CD8-positive, alpha-beta memory T cell (primary cell): ENCODE data around the gene LTA4H. TPM values are rescaled to one million over a fixed set of nuclear protein-coding genes. Genes with fewer than 3 reads are reported as not detected.

Experiments
- CTCF ChIA-PET: fragments of 350-600 bp; sonication (Branson Sonifier 250); formaldehyde crosslinking; loops from one replicate; lab custom pipeline; 2021; ENCODE audit warnings: antibody characterized with exemption; lab: Charles Lee
- POLR2A ChIA-PET: fragments of 350-600 bp; sonication (Branson Sonifier 250); formaldehyde crosslinking; loops from one replicate; lab custom pipeline; 2021; ENCODE audit warnings: antibody characterized with exemption; lab: Charles Lee
- DNase-seq, 5 donors: peaks; one replicate each; pipeline versions ENCODE4 v3.0.0 to v3.0.0-alpha.2; 2020 to 2022; ENCODE audit warnings: mixed read lengths in 1 of 5
- H3K27ac ChIP-seq: one replicate; pipeline ENCODE4 v1.7.0; 2013; ENCODE audit warnings: low read depth, mild to moderate bottlenecking, low read length, moderate library complexity
- H3K27me3 ChIP-seq: 2 replicates; pipeline ENCODE4 v1.7.0; 2013; ENCODE audit warnings: low read length, mild to moderate bottlenecking; ENCODE audit not compliant: insufficient read depth, poor library complexity, severe bottlenecking
- H3K36me3 ChIP-seq: 2 replicates; pipeline ENCODE4 v1.7.0; 2013; ENCODE audit warnings: mild to moderate bottlenecking, low read length, moderate library complexity; ENCODE audit not compliant: insufficient read depth
- H3K4me1 ChIP-seq: 2 replicates; pipeline ENCODE4 v1.7.0; 2013; ENCODE audit warnings: mild to moderate bottlenecking, low read length, moderate library complexity; ENCODE audit not compliant: insufficient read depth
- H3K4me3 ChIP-seq: 2 replicates; pipeline ENCODE4 v1.7.0; 2013; ENCODE audit warnings: mild to moderate bottlenecking, low read length
- H3K9me3 ChIP-seq: 2 replicates; pipeline ENCODE4 v1.7.0; 2013; ENCODE audit warnings: mild to moderate bottlenecking, low read length
- H3K27ac Mint-ChIP-seq, 8 donors: one replicate each; pipeline ENCODE4 v1.8.0; 2020 to 2021; ENCODE audit warnings: mixed read lengths in 8 of 8, mild to moderate bottlenecking in 6 of 8, inconsistent platforms in 3 of 8, moderate library complexity in 3 of 8
- H3K27me3 Mint-ChIP-seq, 2 donors: one replicate each; pipeline ENCODE4 v1.8.0; 2020 to 2021; ENCODE audit warnings: mixed read lengths in 2 of 2, mild to moderate bottlenecking in 1 of 2, moderate library complexity in 1 of 2
- H3K36me3 Mint-ChIP-seq, 3 donors: one replicate each; pipeline ENCODE4 v1.8.0; 2020 to 2021; ENCODE audit warnings: mixed read lengths in 3 of 3, inconsistent platforms in 1 of 3, mild to moderate bottlenecking in 1 of 3
- H3K4me1 Mint-ChIP-seq, 3 donors: one replicate each; pipeline ENCODE4 v1.8.0; 2020 to 2021; ENCODE audit warnings: mixed read lengths in 3 of 3, inconsistent platforms in 1 of 3, mild to moderate bottlenecking in 1 of 3
- H3K4me3 Mint-ChIP-seq, 7 donors: one replicate each; pipeline ENCODE4 v1.8.0; 2020 to 2021; ENCODE audit warnings: mixed read lengths in 7 of 7, mild to moderate bottlenecking in 6 of 7, moderate library complexity in 4 of 7, inconsistent platforms in 2 of 7
- H3K9me3 Mint-ChIP-seq, 5 donors: one replicate each; pipeline ENCODE4 v1.8.0; 2020 to 2022; ENCODE audit warnings: mixed read lengths in 5 of 5, mild to moderate bottlenecking in 3 of 5, moderate library complexity in 2 of 5, inconsistent platforms in 1 of 5
- polyA plus RNA-seq: library from polyadenylated mRNA; unstranded; fragments of 300-500 nt; fragmentation: Illumina TruSeq; gene quantifications from one replicate; pipeline ENCODE4 v1.2.3, GENCODE V29; 2021
- total RNA-seq, 2 experiments: library from RNA; stranded (reverse); gene quantifications; one replicate each; pipeline ENCODE4 v1.2.3, GENCODE V29; 2021

LTA4H gene
- total and polyA plus RNA-seq, 3 experiments from 2014 or later, result 58.8 to 63.7 (median 61.4) TPM

DNA sequence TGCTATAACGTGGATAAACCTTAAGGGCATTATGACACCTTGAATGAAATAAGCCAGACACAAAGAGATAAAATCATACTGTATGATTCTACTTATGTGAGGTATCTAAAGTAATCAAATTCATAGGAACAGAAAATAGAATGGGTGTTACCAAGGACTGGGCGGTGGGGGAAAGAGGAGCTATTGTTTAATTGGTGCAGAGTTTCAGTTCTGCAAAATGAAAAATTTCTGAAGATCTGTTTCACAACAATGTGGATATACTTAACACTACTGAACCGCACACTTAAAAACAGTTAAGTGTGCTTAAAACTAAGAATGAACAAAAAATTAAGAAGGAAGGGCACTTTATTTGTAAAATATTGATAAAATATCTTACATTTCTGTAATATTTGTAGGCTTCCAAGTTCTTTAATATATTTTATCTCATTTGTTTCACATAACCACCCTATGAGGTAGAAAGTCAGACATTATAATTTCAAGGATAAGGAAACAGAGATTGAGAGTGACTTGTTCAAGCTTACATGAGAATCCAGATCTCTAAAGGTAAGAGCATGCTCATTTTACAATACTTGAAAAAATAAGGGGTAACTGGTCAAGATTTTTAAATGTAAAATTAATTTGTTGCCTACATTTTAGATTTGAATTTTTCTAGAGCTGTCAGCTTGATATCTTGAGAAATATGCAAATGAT lies 14.9 kb downstream of the LTA4H start:
- Mint-ChIP-seq H3K27me3 (no peaks in the 10 kb centered on the region), H3K4me1 (no peaks in the 10 kb centered on the region), H3K9me3 (no peaks in the 10 kb centered on the region), H3K4me3 (no peak overlapping the region), H3K36me3 (peaks cover 3 to 78% (median 13%) of the 10 kb centered on the region in 3 donors), H3K27ac (peak overlapping the region in 1 of 8 donors; percentile 3)
- H3K27ac ChIP-seq, result no peak overlapping the region
- no peaks in the 10 kb centered on the region for H3K27me3 ChIP-seq
- H3K9me3 ChIP-seq, result no peaks in the 10 kb centered on the region
- H3K4me3 ChIP-seq, result no peak overlapping the region
- H3K36me3 ChIP-seq, result peaks cover 6% of the 10 kb centered on the region
- no peaks in the 10 kb centered on the region for H3K4me1 ChIP-seq
- ChIA-PET POLR2A (no interaction called here), CTCF (interaction anchor here (0.7 to 1.8 kb wide), 3 partner anchors 8 to 11 kb away, joined by 3 to 6 read pairs (median 4); no protein-coding TSS in a partner anchor)
- no peak for DNase-seq

DNA sequence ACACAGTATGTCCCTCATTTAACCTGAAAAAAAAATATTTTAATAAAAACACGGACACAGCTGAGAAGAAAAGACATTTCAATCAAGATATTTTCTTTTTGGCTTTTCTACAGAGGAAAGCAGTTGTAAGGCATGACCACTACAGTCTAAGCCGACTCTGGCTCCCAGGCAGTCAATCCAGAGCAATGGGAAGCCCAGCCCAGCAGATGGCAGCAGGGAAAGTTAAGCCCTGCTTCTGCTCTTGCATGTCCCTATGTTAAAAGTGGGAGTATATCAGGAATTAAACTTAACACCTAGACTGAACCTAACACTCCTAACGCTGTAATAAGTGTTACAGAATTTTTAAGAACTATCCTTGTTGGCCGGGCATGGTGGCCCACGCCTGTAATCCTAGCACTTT lies 19.7 kb downstream of the LTA4H start:
- no peaks in the 10 kb centered on the region for H3K9me3 Mint-ChIP-seq
- POLR2A ChIA-PET, result no interaction called here
- no peaks in the 10 kb centered on the region for H3K27me3 Mint-ChIP-seq
- peaks cover 18% of the 10 kb centered on the region for H3K36me3 ChIP-seq
- no peak overlapping the region for H3K4me3 ChIP-seq
- no peaks in the 10 kb centered on the region for H3K27me3 ChIP-seq
- H3K9me3 ChIP-seq, result no peaks in the 10 kb centered on the region
- H3K27ac Mint-ChIP-seq, result no peak overlapping the region
- H3K4me1 ChIP-seq, result no peaks in the 10 kb centered on the region
- H3K36me3 Mint-ChIP-seq, result peaks cover 9 to 80% (median 25%) of the 10 kb centered on the region in 3 donors
- CTCF ChIA-PET, result no interaction called here
- H3K4me1 Mint-ChIP-seq, result no peaks in the 10 kb centered on the region
- no peak overlapping the region for H3K27ac ChIP-seq
- H3K4me3 Mint-ChIP-seq, result no peak overlapping the region
- no peak for DNase-seq

DNA sequence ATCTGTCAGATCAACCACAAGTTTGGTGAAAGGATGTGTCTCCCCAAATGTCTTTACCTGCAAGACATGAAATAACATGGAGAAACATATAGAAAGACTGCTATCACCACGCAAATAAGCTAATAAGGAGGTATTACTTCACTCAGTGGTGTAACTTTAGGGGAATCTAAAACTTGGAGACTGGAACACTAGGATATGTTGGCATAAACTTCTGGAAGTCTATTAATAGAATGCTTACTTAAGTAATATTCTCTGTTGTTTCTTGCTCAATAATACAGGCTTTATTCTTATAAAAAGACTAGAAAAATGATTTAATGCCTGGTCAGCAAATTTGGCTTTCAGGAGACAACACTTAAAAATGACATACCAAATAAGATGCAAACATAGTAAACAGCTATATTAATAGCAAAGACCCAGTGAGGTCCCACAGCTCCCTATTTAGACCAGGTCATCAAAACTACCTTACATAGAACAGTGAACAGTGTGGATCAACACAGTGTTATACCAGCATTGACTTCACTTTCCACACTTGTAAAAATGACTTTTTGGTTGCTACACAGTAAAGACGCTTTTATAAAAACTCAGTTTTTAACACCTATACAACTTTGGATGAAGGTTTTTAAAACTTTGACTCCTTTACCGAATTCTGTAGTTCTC lies 20.3 kb downstream of the LTA4H start:
- POLR2A ChIA-PET, result no interaction called here
- CTCF ChIA-PET, result interaction anchor here (1.6 kb wide), 1 partner anchor 200 kb away, joined by 4 read pairs; no protein-coding TSS in a partner anchor
- peaks cover 24% of the 10 kb centered on the region for H3K36me3 ChIP-seq

DNA sequence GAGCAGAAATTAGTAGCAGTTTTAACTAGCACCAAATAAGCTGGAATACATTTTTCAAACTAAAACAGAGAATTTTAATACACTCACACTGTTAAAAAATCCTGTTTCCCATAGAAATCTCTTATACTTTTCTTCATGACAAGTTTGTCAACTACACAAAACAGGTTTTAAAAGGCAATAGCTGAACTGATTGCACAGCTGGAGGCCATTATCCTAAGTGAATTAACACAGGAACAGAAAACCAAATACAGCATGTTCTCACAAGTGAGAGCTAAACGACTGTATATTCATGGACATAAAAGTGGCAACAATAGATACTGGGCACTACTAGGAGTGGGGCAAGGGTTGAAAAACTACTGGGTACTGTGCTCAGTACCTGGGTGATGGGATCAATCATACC lies 27.7 kb downstream of the LTA4H start:
- Histone ChIP-seq H3K4me1 (no peaks in the 10 kb centered on the region), H3K27ac (no peak overlapping the region), H3K4me3 (no peak overlapping the region), H3K36me3 (peaks cover 26% of the 10 kb centered on the region), H3K27me3 (no peaks in the 10 kb centered on the region), H3K9me3 (no peaks in the 10 kb centered on the region)
- H3K4me1 Mint-ChIP-seq, result no peaks in the 10 kb centered on the region
- H3K4me3 Mint-ChIP-seq, result no peak overlapping the region
- H3K27ac Mint-ChIP-seq, result no peak overlapping the region
- no peaks in the 10 kb centered on the region for H3K9me3 Mint-ChIP-seq
- DNase-seq, result no peak
- CTCF ChIA-PET, result interaction anchor here (1.2 kb wide), 1 partner anchor 20 kb away, joined by 3 read pairs; no protein-coding TSS in a partner anchor
- H3K27me3 Mint-ChIP-seq, result no peaks in the 10 kb centered on the region
- peaks cover 4 to 85% (median 33%) of the 10 kb centered on the region in 3 donors for H3K36me3 Mint-ChIP-seq
- POLR2A ChIA-PET, result no interaction called here

More for the DNA sequence above, 20.3 kb downstream of the LTA4H start:
- H3K27me3 ChIP-seq, result no peaks in the 10 kb centered on the region
- no peaks in the 10 kb centered on the region for H3K4me1 ChIP-seq
- Mint-ChIP-seq H3K27me3 (no peaks in the 10 kb centered on the region), H3K36me3 (peaks cover 9 to 82% (median 27%) of the 10 kb centered on the region in 3 donors), H3K9me3 (no peaks in the 10 kb centered on the region), H3K4me3 (no peak overlapping the region), H3K27ac (no peak overlapping the region), H3K4me1 (no peaks in the 10 kb centered on the region)
- no peak overlapping the region for H3K4me3 ChIP-seq
- DNase-seq, result no peak
- H3K27ac ChIP-seq, result no peak overlapping the region
- no peaks in the 10 kb centered on the region for H3K9me3 ChIP-seq

DNA sequence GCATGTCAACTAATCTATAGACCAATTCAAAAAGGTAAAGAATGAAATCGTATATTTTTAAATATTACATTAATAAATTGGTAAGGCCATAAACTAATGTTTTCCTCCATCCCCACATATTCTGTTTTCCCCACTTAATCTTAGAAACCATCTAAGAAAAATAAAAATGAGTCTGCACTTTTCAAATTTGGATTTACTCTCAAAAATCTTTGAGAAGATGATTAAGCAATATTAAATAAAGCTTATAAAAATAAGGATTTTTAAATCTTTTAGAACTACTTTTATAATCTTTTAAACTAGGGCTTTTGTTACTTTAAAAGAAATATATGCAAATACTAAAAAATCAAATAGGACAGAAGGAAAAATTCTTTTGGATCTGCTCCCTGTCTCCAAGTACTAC lies 28.7 kb downstream of the LTA4H start:
- POLR2A ChIA-PET, result no interaction called here
- Mint-ChIP-seq H3K4me1 (no peaks in the 10 kb centered on the region), H3K27me3 (no peaks in the 10 kb centered on the region), H3K4me3 (no peak overlapping the region), H3K36me3 (peaks cover 0 to 80% (median 32%) of the 10 kb centered on the region in 3 donors), H3K27ac (no peak overlapping the region), H3K9me3 (no peaks in the 10 kb centered on the region)
- CTCF ChIA-PET, result no interaction called here
- Histone ChIP-seq H3K27me3 (no peaks in the 10 kb centered on the region), H3K4me3 (no peak overlapping the region), H3K27ac (no peak overlapping the region), H3K36me3 (peaks cover 26% of the 10 kb centered on the region), H3K9me3 (no peaks in the 10 kb centered on the region), H3K4me1 (no peaks in the 10 kb centered on the region)
- no peak for DNase-seq

DNA sequence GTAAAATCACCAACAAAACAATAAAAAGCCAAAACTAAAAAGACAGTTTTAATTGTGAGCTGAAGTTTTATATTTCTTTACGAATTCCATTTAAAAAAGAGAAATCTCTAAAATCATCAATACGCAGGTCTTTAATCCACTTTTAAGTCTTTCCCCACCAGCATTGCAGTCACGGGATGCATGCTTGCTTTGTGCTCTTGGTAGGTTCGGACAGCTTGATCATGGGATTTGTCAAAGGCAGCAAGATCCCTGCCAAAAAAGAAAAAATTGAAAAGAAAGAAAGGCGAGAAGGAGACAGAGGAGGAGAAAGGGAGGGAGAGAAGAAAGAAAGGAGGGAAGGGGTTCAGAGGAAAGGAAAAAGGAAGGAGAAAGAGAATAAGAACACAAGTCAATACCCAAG lies 34.5 kb downstream of the LTA4H start:
- H3K9me3 Mint-ChIP-seq, result no peaks in the 10 kb centered on the region
- peaks cover 3 to 44% (median 19%) of the 10 kb centered on the region in 3 donors for H3K36me3 Mint-ChIP-seq
- CTCF ChIA-PET, result interaction anchor here (0.8 to 3.9 kb wide), 5 partner anchors 11 to 214 kb away, joined by 3 to 59 read pairs (median 4); partner anchors contain the start of gene CCDC38
- H3K27ac Mint-ChIP-seq, result peak overlapping the region in 4 of 8 donors; percentile 10 to 80 (median 40)
- peaks cover 2 to 6% (median 3%) of the 10 kb centered on the region in 3 donors for H3K4me1 Mint-ChIP-seq
- no peaks in the 10 kb centered on the region for H3K27me3 Mint-ChIP-seq
- no peak overlapping the region for H3K4me3 ChIP-seq
- no peak overlapping the region for H3K4me3 Mint-ChIP-seq
- POLR2A ChIA-PET, result no interaction called here
- H3K9me3 ChIP-seq, result no peaks in the 10 kb centered on the region
- no peak for DNase-seq
- H3K27ac ChIP-seq, result no peak overlapping the region
- no peaks in the 10 kb centered on the region for H3K27me3 ChIP-seq
- H3K4me1 ChIP-seq, result no peaks in the 10 kb centered on the region
- peaks cover 10% of the 10 kb centered on the region for H3K36me3 ChIP-seq

DNA sequence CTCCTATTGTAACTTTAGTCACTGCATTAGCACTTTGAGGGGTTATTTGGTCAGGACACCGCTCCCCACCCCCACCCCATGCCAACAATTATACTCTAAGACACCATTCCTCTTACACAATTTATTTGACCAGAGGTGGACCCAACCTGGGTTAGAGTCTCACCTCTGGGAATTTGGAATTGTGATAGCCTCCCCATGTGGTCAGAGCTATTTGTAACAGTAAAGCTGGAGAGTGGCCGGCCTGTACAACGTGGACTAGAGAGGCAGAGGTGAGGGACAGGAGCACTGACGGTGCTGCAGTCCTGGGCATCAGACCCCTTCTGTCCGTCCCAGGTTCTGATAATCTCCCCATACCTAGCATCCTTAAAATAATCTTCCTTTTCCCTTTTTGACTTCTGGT lies 35.9 kb downstream of the LTA4H start:
- Mint-ChIP-seq H3K4me1 (peaks cover 2 to 6% (median 3%) of the 10 kb centered on the region in 3 donors), H3K27ac (no peak overlapping the region), H3K4me3 (no peak overlapping the region), H3K36me3 (peaks cover 3 to 33% (median 13%) of the 10 kb centered on the region in 3 donors), H3K9me3 (no peaks in the 10 kb centered on the region), H3K27me3 (no peaks in the 10 kb centered on the region)
- Histone ChIP-seq H3K4me3 (no peak overlapping the region), H3K27ac (no peak overlapping the region), H3K4me1 (no peaks in the 10 kb centered on the region), H3K9me3 (no peaks in the 10 kb centered on the region), H3K36me3 (no peaks in the 10 kb centered on the region), H3K27me3 (no peaks in the 10 kb centered on the region)
- CTCF ChIA-PET, result interaction anchor here (0.8 to 3.9 kb wide), 9 partner anchors 10 to 596 kb away, joined by 3 to 59 read pairs (median 7); partner anchors contain the start of genes AMDHD1 and CCDC38
- POLR2A ChIA-PET, result no interaction called here
- DNase-seq, result no peak
